Aorta (tissue), 5 donors: ENCODE data around the gene SUPT5H. TPM values are rescaled to one million over a fixed set of nuclear protein-coding genes. Genes with fewer than 3 reads are reported as not detected.

Experiments used
- ATAC-seq: fragments of 200-7000 bp; cut with Tn5 transposase; one replicate; pipeline ENCODE4 v1.9.1; 2022; ENCODE audit warnings: moderate library complexity; ENCODE audit not compliant: low FRiP score
- DNase-seq, 2 donors: peaks; one replicate each; pipeline ENCODE4 v3.0.0-alpha.2; 2020
- H3K27ac ChIP-seq, 2 donors: one replicate each; pipeline ENCODE4 v1.5.1; 2013; ENCODE audit warnings: low read length in 2 of 2, mild to moderate bottlenecking in 2 of 2, moderate library complexity in 2 of 2, control low read depth in 1 of 2, inconsistent platforms in 1 of 2, low read depth in 1 of 2
- H3K27me3 ChIP-seq, 2 donors: one replicate each; pipeline ENCODE4 v1.6.1; 2013; ENCODE audit warnings: control low read depth in 1 of 2, low read length in 1 of 2, mild to moderate bottlenecking in 1 of 2, moderate library complexity in 1 of 2; ENCODE audit not compliant: insufficient read depth in 2 of 2, control insufficient read depth in 1 of 2
- H3K36me3 ChIP-seq, 2 donors: one replicate each; pipeline ENCODE4 v1.6.1; 2013; ENCODE audit warnings: control low read depth in 1 of 2, low read length in 1 of 2, mild to moderate bottlenecking in 1 of 2; ENCODE audit not compliant: insufficient read depth in 2 of 2, control insufficient read depth in 1 of 2
- H3K4me1 ChIP-seq, 2 donors: one replicate each; pipeline ENCODE4 v1.6.1; 2013; ENCODE audit warnings: low read length in 2 of 2, control low read depth in 1 of 2, mild to moderate bottlenecking in 1 of 2, moderate library complexity in 1 of 2; ENCODE audit not compliant: insufficient read depth in 2 of 2, control insufficient read depth in 1 of 2
- H3K4me3 ChIP-seq, 2 donors: one replicate each; pipeline ENCODE4 v1.5.1; 2013; ENCODE audit warnings: low read length in 2 of 2, control low read depth in 1 of 2, mild to moderate bottlenecking in 1 of 2
- H3K9me3 ChIP-seq: one replicate; pipeline ENCODE4 v1.6.1; 2013; ENCODE audit warnings: mild to moderate bottlenecking, low read length; ENCODE audit not compliant: control insufficient read depth
- WGBS, 2 donors: extraction: QIAGEN DNeasy Blood & Tissue Kit; methylation state at CpG; one replicate each; pipeline ENCODE4 v1.1.7; 2013; 5-methylcytosine and 5-hydroxymethylcytosine counted together
- intact Hi-C, 2 donors: fragments of 100-400 bp; cut with DNase I; formaldehyde crosslinking; loops; one replicate each; pipeline versions ENCODE4 v1.14.2 to v1.15.0; 2022
- polyA plus RNA-seq, 2 donors: library from polyadenylated mRNA; stranded (reverse); fragments of 200-250 nt; gene quantifications; one replicate each; pipeline ENCODE4 v1.2.3, GENCODE V29; 2013
- total RNA-seq, 2 donors: library from RNA; stranded (reverse); fragmentation: NEBNext Ultra II Directional; extraction: Animal tissue kit (Norgen Biotek cat#: 25700); gene quantifications; one replicate each; pipeline ENCODE4 v1.2.1, GENCODE V29; 2021
- donor health status: healthy with polysubstance abuse.
- donor health status: Bipolar disorder and iron deficiency.
- donor health status: DM: no; HTN: no; CAD: no.
- donor health status: DM: no; HTN: no; CAD: no.
- donor health status: DM: yes; HTN: yes; CAD: no.

The SUPT5H gene
- total and polyA plus RNA-seq, 4 donors = 56.1 to 170 (median 96.5) TPM

DNA sequence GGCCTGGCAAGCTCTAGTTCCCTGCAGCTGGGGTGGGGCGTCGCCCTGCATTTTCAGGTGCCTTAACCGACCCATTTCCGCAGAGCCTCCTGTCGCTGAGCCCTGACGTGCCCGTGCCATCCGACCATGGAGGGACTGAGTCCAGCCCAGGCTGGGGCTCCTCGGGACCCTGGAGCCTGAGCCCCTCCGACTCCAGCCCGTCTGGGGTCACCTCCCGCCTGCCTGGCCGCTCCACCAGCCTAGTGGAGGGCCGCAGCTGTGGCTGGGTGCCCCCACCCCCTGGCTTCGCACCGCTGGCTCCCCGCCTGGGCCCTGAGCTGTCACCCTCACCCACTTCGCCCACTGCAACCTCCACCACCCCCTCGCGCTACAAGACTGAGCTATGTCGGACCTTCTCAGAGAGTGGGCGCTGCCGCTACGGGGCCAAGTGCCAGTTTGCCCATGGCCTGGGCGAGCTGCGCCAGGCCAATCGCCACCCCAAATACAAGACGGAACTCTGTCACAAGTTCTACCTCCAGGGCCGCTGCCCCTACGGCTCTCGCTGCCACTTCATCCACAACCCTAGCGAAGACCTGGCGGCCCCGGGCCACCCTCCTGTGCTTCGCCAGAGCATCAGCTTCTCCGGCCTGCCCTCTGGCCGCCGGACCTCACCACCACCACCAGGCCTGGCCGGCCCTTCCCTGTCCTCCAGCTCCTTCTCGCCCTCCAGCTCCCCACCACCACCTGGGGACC lies 37.6 kb upstream of the SUPT5H start:
- ATAC-seq = no peak
- 1% methylated on average over 40 of the region's 40 CpGs for WGBS, 2 donors
- DNase-seq = peak; percentile 72 to 90
- H3K27me3 ChIP-seq = peaks cover 0 to 2% of the 10 kb centered on the region in 2 donors
- no peaks in the 10 kb centered on the region for H3K9me3 ChIP-seq
- H3K36me3 ChIP-seq = peaks cover 0 to 2% of the 10 kb centered on the region in 2 donors
- intact Hi-C loops = loop anchor here (10.0 kb wide), 1 partner anchor 1153 kb away; the partner anchor contains the start of gene PPP1R14A (in 2 of the 2)
- peak overlapping the region; percentile 74 to 97 for H3K27ac ChIP-seq
- no peaks in the 10 kb centered on the region for H3K4me1 ChIP-seq
- H3K4me3 ChIP-seq = peak overlapping the region; percentile 79 to 89

DNA sequence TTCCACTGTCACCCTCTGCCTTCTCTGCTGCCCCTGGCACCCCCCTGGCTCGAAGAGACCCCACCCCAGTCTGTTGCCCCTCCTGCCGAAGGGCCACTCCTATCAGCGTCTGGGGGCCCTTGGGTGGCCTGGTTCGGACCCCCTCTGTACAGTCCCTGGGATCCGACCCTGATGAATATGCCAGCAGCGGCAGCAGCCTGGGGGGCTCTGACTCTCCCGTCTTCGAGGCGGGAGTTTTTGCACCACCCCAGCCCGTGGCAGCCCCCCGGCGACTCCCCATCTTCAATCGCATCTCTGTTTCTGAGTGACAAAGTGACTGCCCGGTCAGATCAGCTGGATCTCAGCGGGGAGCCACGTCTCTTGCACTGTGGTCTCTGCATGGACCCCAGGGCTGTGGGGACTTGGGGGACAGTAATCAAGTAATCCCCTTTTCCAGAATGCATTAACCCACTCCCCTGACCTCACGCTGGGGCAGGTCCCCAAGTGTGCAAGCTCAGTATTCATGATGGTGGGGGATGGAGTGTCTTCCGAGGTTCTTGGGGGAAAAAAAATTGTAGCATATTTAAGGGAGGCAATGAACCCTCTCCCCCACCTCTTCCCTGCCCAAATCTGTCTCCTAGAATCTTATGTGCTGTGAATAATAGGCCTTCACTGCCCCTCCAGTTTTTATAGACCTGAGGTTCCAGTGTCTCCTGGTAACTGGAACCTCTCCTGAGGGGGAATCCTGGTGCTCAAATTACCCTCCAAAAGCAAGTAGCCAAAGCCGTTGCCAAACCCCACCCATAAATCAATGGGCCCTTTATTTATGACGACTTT lies 36.8 kb upstream of the SUPT5H start:
- intact Hi-C loops = loop anchor here (10.0 kb wide), 1 partner anchor 1154 kb away; the partner anchor contains the start of gene PPP1R14A (in 2 of the 2)
- H3K4me3 ChIP-seq = peak overlapping the region; percentile 79 to 89
- peak overlapping the region; percentile 74 to 97 for H3K27ac ChIP-seq
- H3K9me3 ChIP-seq = no peaks in the 10 kb centered on the region
- peak in 1 of 2 donors; percentile 89 for DNase-seq
- no peak for ATAC-seq
- 5 to 7% methylated on average over 20 of the region's 20 CpGs for WGBS, 2 donors
- H3K27me3 ChIP-seq = peaks cover 0 to 2% of the 10 kb centered on the region in 2 donors
- no peaks in the 10 kb centered on the region for H3K4me1 ChIP-seq
- H3K36me3 ChIP-seq = peaks cover 0 to 2% of the 10 kb centered on the region in 2 donors

DNA sequence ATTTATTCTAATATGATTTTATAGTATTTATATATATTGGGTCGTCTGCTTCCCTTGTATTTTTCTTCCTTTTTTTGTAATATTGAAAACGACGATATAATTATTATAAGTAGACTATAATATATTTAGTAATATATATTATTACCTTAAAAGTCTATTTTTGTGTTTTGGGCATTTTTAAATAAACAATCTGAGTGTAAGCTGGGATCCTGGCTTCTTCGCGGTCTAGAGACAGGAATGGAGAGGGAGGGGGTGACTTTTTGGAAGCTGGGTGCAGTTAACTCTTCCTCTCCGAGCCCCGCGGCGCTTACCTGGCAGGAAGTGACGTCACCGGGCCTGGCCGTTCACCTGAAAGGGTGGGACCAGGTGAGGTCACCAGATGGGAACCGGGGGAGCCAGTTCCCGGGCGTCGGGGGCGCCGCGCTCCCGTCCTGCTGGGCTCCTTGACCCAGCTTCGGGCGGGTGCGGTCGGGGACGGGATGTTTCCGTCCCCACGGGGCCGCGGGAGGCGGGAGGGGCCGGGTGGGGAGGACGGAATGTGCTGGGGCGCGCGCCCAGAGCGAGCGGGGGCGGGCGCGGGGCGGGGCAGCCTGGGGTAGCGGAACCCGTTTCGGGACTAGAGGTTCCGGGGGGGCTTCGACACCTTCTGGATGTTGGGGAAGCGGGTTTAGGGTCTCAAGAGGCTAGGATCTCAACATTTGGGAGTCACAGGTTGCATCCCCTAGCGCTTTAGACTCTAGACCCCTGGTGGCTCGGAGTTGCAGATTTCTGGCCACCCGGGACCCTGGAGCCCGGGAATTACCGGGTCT lies 36.0 kb upstream of the SUPT5H start:
- Histone ChIP-seq H3K9me3 (no peaks in the 10 kb centered on the region), H3K36me3 (peaks cover 0 to 2% of the 10 kb centered on the region in 2 donors), H3K27ac (peak overlapping the region; percentile 96 to 97), H3K4me3 (peak overlapping the region; percentile 79 to 89), H3K27me3 (peaks cover 0 to 2% of the 10 kb centered on the region in 2 donors), H3K4me1 (no peaks in the 10 kb centered on the region)
- WGBS, 2 donors = 0 to 1% methylated on average over 52 of the region's 52 CpGs
- peak; percentile 94 to 97 for DNase-seq
- intact Hi-C loops = loop anchor here (2.0 to 10.0 kb wide), 2 partner anchors 13 to 1155 kb away; partner anchors contain the start of gene PPP1R14A (in 2 of the 2)
- peak; percentile 48 for ATAC-seq

GRCh38 chr19:39410017-39410830 lies 35.2 kb upstream of the SUPT5H start:
- H3K36me3 ChIP-seq = peaks cover 0 to 2% of the 10 kb centered on the region in 2 donors
- no peaks in the 10 kb centered on the region for H3K4me1 ChIP-seq
- H3K27ac ChIP-seq = peak overlapping the region; percentile 92 to 97
- H3K9me3 ChIP-seq = no peaks in the 10 kb centered on the region
- peak overlapping the region; percentile 79 to 89 for H3K4me3 ChIP-seq
- H3K27me3 ChIP-seq = peaks cover 0 to 2% of the 10 kb centered on the region in 2 donors
- ATAC-seq (peak; percentile 19), DNase-seq (peak; percentile 91 to 95)
- WGBS, 2 donors = 1% methylated on average over 25 to 35 of the region's 35 CpGs
- intact Hi-C loops = loop anchor here in 1 of 2 donors (2.0 kb wide), 1 partner anchor 13 kb away; no protein-coding TSS in a partner anchor

DNA sequence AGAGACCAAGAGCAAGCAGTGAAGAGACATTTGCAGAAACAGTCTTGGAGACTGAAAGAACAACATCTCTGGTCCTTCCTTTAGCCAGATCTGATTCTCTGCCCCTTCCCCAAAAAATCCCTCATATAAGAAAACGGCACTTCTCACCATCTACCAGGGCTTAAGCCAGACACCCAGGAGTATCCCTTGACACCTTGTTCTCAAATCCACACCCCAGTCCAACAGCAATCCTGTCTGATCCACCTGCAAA lies 34.6 kb upstream of the SUPT5H start:
- no peaks in the 10 kb centered on the region for H3K9me3 ChIP-seq
- WGBS, 2 donors = 33 to 48% methylated on average over 1 of the region's 1 CpG
- peaks cover 0 to 2% of the 10 kb centered on the region in 2 donors for H3K27me3 ChIP-seq
- H3K4me1 ChIP-seq = no peaks in the 10 kb centered on the region
- DNase-seq (no peak), ATAC-seq (no peak)
- intact Hi-C loops = loop anchor here in 1 of 2 donors (2.0 kb wide), 1 partner anchor 14 kb away; no protein-coding TSS in a partner anchor
- peak overlapping the region; percentile 92 to 97 for H3K27ac ChIP-seq
- peaks cover 0 to 2% of the 10 kb centered on the region in 2 donors for H3K36me3 ChIP-seq
- H3K4me3 ChIP-seq = peak overlapping the region; percentile 79 to 89

GRCh38 chr19:39411081-39411831 lies 34.1 kb upstream of the SUPT5H start:
- no peaks in the 10 kb centered on the region for H3K9me3 ChIP-seq
- peak overlapping the region; percentile 92 to 97 for H3K27ac ChIP-seq
- peaks cover 0 to 2% of the 10 kb centered on the region in 2 donors for H3K27me3 ChIP-seq
- ATAC-seq (no peak), DNase-seq (peak; percentile 74 to 90)
- peaks cover 0 to 2% of the 10 kb centered on the region in 2 donors for H3K36me3 ChIP-seq
- H3K4me1 ChIP-seq = no peaks in the 10 kb centered on the region
- intact Hi-C loops = loop anchor here in 1 of 2 donors (2.0 kb wide), 1 partner anchor 14 kb away; no protein-coding TSS in a partner anchor
- 5 to 8% methylated on average over 9 of the region's 9 CpGs for WGBS, 2 donors
- H3K4me3 ChIP-seq = peak overlapping the region in 1 of 2 donors; percentile 89

- Histone ChIP-seq H3K4me3 (no peak overlapping the region), H3K4me1 (no peaks in the 10 kb centered on the region)
- WGBS, 2 donors = 0% methylated on average over 7 of the region's 7 CpGs
Measured at GRCh38 chr19:39411832-39412099, 33.6 kb upstream of the SUPT5H start.

More at GRCh38 chr19:39411832-39412099, 33.6 kb upstream of the SUPT5H start:
- DNase-seq (peak; percentile 93 to 97), ATAC-seq (peak; percentile 33)
- Histone ChIP-seq H3K27me3 (peaks cover 0 to under 1% of the 10 kb centered on the region in 2 donors), H3K27ac (peak overlapping the region in 1 of 2 donors; percentile 11), H3K36me3 (peaks cover 0 to 2% of the 10 kb centered on the region in 2 donors), H3K9me3 (no peaks in the 10 kb centered on the region)
- intact Hi-C loops = loop anchor here (1.0 to 2.0 kb wide), 4 partner anchors 14 to 33 kb away; partner anchors contain the start of gene SUPT5H (in 1 of the 2)
